Stimulated activated CD4-positive, alpha-beta T cell treated with anti-CD3 and anti-CD28 coated beads, Interleukin-12 subunit alpha, Interleukin-12 subunit beta, amount 100 ng/mL, for 24 hours (primary cell): ENCODE results near the gene LRATD1.

Source experiments
- DNase-seq, 2 experiments: peaks; one replicate each; pipeline ENCODE4 v3.0.0-alpha.2; 2020; ENCODE audit warnings: low read depth in 2 of 2

LRATD1 gene

GRCh38 chr2:14633461-14634181 lies 1.1 kb downstream of the LRATD1 start:
- no peak for DNase-seq

GRCh38 chr2:14634182-14634488 lies 1.6 kb downstream of the LRATD1 start:
- no peak for DNase-seq

- peak in 1 of 2 experiments; percentile 19 for DNase-seq
These were observed 2.2 kb downstream of the LRATD1 start for GRCh38 chr2:14634489-14635390.

GRCh38 chr2:14635391-14635871 lies 2.9 kb downstream of the LRATD1 start:
- no peak for DNase-seq

- no peak for DNase-seq
These were observed 6.0 kb downstream of the LRATD1 start for GRCh38 chr2:14638488-14638887.

GRCh38 chr2:14641116-14641515 lies 8.6 kb downstream of the LRATD1 start:
- DNase-seq = no peak

- DNase-seq = no peak
These were observed 10.0 kb downstream of the LRATD1 start for GRCh38 chr2:14642499-14642898.

- DNase-seq = no peak
These were observed 15.2 kb downstream of the LRATD1 start for GRCh38 chr2:14647714-14648113.

- no peak for DNase-seq
These were observed 17.5 kb downstream of the LRATD1 start for GRCh38 chr2:14650066-14650465.

- no peak for DNase-seq
These were observed 22.3 kb downstream of the LRATD1 start for GRCh38 chr2:14654835-14655282.

GRCh38 chr2:14656146-14656545 lies 23.6 kb downstream of the LRATD1 start:
- DNase-seq = no peak

GRCh38 chr2:14661163-14661562 lies 28.6 kb downstream of the LRATD1 start:
- DNase-seq = no peak

GRCh38 chr2:14673351-14673875 lies 40.9 kb downstream of the LRATD1 start:
- DNase-seq = no peak

GRCh38 chr2:14675489-14675888 lies 43.0 kb downstream of the LRATD1 start:
- DNase-seq = no peak

- DNase-seq = no peak
These were observed 43.9 kb downstream of the LRATD1 start for GRCh38 chr2:14676371-14676770.

GRCh38 chr2:14677039-14677438 lies 44.5 kb downstream of the LRATD1 start:
- no peak for DNase-seq

GRCh38 chr2:14678761-14679160 lies 46.2 kb downstream of the LRATD1 start:
- DNase-seq = no peak

- no peak for DNase-seq
These were observed 49.1 kb downstream of the LRATD1 start for GRCh38 chr2:14681608-14682007.
